Skin of body (tissue), 2 donors: ENCODE data around the gene MAPK1. TPM values are rescaled to one million over a fixed set of nuclear protein-coding genes. Genes with fewer than 3 reads are reported as not detected.
"Not testable (repeated sequence)": the region's sequence is repeated elsewhere in the genome, so short reads cannot be mapped to it uniquely, and the experiment has no call there.

Source experiments
- DNase-seq: peaks from one replicate; lab custom pipeline; 2025; lab: John Stamatoyannopoulos, UW
- total RNA-seq: library from RNA; depleted of rRNA; stranded (reverse); fragments of >200 nt; gene quantifications from one replicate; pipeline ENCODE4 v1.2.3, GENCODE V29; 2014

MAPK1 gene
- total RNA-seq, 1 donor from 2014 or later, result 43.0 TPM

DNA sequence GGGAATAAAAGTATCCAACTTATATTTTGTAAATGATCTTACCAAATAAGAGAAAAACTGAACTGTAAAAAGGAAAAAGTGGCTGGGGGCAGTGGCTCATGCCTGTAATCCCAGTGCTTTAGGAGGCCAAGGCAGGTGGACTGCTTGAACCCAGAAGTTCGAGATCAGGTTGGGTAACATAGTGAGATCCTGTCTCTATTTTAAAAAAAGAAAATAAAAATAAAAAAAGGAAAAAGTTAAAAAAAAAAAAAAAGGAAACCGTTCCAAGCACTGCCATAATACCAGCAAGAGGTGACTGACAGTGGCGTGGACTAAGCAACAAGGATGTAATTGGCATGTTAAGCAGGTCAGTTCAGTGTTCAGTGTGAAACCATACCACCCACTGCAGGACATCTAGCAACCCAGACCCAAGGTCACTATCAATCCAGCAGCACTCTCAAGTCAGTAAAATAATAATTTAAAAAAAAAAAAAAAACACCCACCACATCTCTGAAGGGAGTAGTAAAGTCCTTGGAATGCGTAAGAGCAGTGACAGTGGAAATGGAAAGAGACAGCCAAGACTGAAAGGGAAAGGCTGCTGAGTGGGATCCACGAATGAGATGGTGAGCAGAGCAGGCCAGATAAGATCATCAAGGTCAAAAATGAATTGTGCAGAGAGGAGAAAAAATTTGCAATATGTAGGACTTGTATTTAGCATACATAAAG lies 43.6 kb downstream of the MAPK1 start:
- no peak for DNase-seq

DNA sequence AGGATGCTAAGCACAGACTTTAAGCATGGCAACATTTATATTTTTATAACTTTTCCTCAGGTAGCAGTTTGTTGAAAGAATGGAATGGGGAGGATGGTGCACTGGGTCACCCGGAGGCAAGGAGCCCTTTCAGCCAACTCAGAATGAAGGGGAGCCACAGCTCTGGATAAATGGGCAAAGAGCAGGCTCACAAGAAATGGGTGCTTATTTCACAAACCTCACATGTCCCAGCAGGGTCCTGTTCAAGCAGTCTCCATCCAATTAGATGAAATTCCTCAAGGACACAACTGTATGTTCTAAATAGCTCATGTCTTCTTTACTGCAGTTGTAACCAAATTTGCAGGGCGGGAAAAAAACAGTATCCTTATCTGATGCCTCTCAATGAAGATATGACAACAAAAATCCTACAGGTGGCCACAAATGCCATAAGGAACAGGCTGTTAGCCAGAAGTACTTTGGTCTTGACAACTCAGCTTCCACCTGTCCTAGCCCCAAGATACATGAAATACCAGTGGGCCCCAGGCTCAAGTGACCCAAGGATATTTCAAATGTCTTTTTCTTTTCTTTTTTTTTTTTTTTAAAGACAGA lies 48.2 kb downstream of the MAPK1 start:
- no peak for DNase-seq

DNA sequence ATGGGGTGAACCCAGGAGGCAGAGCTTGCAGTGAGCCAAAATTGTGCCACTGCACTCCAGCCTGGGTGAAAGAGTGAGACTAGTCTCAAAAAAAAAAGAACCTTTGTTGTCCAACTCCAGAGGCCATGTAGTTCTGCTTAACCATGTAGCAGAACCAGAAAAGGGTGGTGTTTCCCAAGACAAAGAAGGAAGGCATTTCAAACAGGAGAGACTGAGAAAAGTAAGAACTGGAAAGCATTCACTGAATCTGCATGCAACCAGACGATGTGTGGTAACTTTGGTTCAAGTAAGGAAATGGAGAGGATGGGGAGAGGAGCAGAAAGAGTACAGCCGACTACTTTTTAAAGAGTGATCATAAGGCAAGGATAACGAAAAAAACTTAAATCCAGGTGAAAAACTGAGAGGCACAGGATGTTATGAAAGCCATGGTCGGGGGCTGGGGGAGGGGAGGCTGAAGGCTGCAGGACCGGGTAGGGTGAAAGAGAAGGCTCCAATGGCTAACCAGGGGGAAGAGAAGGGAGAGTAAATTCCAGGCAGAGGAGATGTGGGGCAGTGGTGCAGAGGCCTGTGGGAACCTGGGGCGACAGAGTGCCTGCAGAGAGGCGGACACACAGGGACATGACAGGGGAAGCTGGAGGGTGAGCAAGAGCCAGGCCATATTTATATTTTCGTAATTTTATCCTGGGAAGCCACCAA lies 48.8 kb downstream of the MAPK1 start:
- DNase-seq, result no peak

DNA sequence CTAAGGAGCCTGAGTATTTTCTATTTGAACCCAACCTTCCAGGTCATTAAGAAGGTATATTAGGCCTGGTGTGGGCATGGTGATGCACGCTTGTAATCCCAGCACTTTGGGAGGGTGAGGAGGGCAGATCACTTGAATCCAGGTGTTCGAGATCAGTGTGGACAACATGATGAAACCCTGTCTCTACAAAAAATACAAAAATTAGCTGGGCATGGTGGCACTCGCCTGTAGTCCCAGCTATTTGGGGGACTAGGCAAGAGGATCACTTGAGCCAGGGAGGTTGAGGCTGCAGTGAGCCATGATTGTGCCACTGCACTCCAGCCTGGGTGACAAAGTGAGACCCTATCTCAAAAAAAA lies 50.0 kb downstream of the MAPK1 start:
- not testable (repeated sequence) for DNase-seq

DNA sequence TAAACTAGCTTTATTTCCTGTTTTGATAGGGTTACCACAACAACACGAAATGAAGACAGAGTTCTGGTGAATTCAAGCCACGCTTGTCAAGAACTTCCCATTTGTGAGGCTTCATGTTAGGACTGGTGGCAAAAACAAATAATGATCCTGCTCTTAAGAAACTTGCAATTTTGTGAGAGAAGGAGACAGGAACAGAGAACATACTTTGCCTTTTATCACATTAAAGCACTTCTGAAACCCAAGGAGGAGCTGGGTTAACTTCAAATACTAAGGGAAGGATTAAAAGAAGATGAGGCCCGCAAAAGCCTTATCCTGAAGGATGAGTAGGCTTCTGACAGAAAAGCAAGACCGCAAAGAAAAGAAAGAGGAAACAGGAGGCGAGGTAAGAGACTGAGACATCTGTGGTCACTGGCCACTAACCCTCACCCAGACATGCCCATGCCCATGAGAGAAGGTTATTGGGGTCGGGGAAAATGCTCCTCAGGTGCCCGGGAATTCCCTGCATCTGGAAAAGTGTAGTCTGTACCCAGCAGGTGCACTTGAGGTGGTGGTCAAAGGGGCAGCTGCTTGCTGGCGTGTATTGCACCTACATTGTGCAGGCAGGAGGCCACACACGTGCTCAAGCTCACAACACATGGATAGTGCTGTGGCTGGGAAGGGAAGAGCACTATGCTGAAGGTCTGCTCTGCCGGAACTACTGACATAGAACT lies 50.5 kb downstream of the MAPK1 start:
- peak; percentile 95 for DNase-seq

DNA sequence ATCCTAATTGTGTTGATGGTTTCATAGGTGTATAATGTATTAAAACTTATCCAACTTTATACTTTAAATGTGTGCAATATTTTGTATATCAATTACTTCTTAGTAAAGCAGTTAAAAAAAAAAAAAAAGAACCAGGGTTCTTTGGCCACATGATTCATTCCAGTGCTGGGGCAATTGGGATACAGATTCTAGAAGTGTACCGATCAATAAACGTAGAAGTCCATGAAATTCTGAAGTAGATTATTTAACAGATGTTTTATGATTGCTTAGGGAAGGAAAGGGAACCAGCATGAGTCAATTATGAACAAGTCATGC lies 51.0 kb downstream of the MAPK1 start:
- no peak for DNase-seq

DNA sequence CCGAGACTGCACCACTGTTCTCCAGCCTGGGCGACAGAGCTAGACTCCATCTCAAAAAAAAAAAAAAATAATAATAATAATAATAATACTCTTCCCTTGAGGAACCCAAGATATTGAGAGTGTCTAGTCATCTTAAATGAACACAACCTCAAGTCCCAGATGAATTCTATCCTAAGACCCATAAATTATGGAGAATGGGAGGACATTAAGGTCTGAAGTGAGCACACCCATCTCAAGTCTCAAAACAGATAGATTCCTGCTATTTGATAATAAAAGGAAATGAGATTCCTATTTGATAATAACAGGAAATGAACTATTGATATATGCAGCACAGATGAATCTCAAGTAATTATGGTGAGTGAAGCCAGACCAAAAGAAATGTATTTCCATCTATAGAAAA lies 51.5 kb downstream of the MAPK1 start:
- DNase-seq, result no peak

DNA sequence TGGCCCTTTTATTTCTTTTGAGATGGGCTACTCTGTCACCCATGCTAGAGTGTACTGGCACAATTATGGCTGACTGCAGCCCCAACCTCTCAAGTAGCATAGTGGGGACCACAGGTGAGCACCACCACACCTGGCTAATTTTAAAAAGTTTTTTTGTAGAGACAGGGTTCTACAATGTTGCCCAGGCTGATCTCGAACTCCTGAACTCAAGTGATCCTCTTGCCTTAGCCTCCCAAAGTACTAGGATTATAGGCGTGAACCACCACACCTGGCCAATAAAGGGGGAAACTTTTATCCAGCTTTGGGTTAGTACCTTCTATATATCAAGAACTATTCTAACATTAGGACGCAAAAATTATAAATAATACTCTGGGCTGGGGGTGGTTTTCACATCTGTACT lies 52.1 kb downstream of the MAPK1 start:
- DNase-seq, result no peak

DNA sequence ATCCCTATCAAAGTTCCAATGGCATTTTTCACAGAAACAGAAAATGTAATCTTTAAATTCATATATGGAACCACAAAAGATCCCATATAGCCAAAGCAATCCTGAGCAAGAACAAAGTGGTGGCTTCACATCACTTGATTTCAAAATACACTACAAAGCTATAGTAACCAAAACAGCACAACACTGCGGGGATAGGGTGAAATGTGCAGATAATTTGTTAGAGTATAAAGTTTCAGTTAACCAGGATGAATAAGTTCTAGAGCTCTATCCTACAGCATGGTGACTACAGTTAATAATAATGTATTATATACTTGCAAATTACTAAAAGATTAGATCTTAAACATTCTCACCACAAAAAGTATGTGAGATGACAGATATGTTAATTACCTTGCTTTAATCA lies 55.5 kb downstream of the MAPK1 start:
- no peak for DNase-seq

DNA sequence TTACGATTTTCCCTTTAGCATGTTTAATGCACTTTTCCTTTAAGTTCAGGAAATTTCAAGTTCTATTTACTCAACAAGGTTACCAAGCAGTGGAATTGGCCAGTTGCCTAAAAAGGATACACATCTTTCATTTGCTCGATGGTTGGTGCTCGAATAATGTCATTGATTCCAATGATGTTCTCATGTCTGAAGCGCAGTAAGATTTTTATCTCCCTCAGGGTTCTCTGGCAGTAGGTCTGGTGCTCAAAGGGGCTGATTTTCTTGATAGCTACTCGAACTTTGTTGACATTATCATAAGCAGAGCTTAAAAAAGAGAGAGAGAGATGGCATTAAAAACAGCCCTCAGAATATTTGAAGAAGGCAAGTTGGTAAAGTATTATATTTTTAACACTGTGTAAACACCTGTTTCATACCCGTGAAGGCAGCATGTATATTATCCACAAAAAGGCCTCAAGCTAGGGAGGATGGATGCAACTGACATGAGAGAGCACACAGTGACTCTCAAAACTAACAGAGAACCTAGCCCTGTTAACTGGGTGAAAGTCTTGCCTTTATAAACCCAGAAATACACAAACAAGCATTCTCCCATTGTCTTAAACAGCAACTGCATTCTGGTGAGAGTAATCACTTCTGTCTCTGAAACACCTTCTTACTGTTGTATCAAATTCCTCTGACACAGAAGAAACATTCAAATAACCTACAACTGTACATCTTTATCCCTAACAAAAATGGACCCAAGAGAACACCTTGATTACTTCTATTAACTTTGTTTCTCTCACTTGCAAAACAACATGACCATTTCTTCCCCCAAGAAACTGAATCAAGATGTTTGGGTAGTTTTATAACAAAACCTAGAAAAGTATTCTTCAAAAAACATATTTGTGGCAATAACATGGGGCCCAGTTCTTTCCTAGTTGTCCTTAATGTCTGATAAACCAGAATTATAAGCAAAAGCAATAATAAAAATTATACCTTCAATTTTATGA lies 59.6 kb downstream of the MAPK1 start:
- peak; percentile 29 for DNase-seq

DNA sequence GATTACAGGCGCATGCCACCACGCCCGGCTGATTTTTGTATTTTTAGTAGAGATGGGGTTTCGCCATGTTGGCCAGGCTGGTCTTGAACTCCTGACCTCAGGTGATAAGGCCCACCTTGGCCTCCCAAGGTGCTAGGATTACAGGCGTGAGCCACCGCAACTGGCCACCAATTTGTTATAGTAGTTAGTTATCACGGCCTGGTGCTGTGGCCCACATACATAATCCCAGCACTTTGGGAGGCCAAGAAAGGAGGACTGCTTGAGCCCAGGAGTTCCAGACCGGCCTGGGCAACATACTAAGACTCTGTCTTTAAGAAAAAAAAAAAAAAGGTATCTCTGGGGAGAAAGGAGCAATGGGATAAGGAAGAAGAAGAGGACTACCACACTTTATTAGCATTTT lies 62.1 kb downstream of the MAPK1 start:
- DNase-seq, result not testable (repeated sequence)

DNA sequence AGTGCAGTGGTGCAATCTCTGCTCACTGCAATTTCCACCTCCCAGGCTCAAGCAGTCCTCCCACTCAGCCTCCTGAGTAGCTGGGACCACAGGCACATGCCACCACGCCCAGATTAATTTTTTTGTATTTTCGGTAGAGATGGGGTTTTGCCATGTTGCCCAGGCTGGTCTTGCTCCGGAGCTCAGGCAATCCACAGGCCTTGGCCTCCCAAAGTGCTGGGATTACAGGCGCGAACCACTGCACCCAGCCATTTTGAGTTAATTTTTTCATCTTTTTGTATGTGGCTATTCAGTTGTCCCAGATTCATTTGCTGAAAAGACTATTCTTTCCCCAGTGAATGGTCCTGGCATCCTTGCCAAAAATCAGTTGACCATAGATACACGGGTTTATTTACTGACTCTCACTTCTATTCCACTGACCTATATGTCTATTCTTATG lies 63.6 kb downstream of the MAPK1 start:
- no peak for DNase-seq

DNA sequence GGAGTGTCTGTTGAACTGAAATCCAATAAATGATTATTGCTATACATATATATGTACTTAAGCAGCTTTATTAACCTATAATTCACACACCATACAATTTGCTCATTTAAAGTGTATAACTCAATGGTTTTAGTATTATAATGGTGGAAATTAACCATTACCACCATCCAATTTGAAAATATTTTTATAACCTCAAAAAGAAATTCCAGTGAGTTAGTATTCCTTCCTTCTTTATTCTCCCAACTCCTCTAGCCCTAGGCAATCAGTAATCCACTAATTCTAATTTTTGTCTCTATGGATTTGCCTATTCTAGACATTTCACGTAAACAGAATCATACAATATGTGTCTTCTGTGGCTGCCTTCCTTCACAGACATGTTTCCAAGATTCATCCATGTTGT lies 64.8 kb downstream of the MAPK1 start:
- DNase-seq, result no peak

DNA sequence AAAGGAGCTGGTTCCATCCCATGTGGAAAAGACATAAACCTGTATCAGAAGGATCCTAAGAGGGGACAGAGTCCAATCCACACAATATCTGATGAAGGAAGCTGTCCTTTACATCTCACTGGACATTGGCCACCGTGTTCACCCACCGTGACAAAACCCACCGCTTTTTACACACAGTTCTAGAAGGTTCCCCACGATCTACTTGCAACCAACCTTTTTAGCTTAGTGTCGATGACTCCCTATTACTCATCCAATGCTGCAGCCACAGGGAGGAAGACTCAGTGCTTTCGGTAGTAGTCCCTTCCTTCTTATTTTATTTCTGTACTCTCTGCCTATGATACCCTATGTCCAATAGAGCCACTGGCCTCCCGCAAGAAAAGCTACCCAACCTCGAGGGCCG lies 65.4 kb downstream of the MAPK1 start:
- no peak for DNase-seq

DNA sequence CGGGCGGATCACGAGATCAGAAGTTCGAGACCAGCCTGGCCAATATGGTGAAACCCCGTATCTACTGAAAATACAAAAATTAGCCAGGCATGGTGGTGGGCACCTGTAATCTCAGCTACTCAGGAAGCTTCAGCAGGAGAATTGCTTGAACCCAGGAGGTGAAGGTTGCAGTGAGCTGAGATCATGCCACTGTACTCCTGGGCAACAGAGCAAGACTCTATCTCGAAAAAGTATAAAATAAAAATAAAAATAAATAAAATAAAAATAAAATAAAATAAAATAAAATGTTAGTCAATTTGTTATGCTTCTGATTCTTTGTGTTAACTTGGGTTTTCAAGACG lies 66.2 kb downstream of the MAPK1 start:
- DNase-seq, result not testable (repeated sequence)

DNA sequence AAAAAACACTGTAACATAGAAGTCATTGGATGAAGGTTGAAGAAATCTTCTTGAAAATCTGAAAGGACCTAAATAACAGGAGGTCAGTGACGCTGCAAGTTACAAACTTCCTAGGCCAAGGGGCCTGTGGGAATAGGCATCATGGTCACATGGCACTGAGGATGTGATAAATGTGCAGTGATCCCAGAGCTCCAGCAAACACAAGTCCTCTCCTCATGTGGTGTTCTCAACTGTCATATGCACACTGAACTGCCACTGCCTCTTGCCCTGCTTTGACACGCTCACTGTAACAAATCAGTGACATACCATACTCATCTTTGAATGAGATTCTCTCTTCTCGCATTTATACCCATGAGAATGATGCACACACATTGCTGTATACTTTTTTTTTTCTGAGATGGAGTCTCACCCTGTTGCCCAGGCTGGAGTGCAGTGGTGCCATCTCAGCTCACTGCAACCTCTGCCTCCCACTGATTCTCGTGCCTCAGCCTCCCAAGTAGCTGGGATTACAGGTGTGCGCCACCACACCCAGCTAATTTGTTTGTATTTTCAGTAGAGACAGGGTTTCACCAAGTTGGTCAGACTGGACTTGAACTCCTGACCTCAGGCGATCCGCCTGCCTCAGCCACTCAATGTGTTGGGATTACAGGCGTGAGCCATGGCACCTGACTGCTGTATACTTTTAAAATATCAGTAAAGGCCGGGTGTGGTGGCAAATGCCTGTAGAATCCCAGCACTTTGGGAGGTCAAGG lies 66.7 kb downstream of the MAPK1 start:
- DNase-seq, result no peak

DNA sequence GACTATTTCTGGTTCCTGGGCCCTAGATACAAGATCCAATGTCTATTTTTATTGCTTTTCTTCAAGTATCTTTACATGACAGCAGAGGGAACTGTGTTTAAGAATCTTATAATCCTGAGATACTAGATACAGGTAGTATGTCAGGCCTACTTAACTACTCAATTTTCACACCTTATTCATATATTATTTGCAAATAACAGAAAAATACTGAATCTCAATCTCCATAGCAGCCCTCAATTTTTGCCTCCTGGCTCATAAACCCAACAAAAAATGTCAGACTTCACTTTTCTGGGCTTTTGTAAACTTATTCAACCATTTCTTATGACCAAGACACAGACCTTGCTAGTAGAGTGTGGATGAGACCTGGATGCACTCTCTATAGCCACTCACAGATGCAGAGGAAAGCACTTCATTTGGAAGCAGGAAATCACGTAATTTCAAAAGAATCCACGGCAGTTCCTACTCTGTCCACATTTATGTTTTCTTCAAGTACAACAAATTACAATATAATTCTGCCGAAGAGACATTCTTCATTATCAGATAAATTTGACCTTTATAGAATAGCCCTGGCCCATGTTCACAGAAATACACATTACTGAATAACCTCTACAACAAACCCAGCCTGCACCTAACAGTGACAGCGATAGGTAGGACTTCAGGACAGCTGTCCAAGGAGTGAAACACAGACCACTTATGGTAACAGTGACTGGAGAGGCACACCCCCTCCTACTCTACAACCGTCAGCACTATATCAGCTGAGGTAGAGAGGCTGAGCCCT lies 69.8 kb downstream of the MAPK1 start:
- peak; percentile 46 for DNase-seq

DNA sequence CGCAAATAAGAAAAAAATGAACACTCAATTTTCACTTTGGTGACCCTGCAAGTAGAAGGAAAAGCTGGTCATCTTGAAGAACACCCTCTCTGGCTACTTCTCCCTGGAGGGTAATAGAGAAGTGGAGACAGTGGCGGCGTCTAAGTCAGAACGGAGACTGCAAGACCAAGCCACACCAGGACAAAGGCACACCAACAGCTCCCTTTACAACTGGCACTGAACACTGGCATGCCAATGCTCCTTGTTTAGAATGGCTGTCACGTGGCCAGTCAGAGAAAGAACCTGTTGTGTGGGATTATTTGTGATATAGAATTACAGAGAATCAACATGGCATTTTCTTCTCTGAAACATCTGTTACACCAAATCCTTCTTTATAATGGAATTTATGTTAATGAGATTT lies 70.6 kb downstream of the MAPK1 start:
- no peak for DNase-seq

DNA sequence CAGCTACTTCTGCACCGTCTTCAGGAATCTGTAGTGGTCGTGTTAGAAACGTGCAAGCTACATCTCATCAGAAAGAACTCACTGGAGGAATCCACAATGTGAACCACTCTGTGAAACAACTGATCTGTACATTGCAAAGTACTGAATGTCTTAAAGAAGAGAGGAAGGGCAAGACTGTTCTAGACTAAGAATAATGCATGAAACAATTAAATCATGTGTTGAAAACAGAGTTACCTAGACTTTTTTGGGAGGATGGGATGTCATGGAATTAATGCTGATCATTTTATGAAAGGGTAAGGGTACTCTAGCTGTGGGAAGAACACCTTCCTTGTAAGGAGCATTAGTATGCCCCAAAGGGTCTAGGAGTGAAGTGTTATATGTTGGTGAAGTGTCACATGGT lies 71.2 kb downstream of the MAPK1 start:
- no peak for DNase-seq

DNA sequence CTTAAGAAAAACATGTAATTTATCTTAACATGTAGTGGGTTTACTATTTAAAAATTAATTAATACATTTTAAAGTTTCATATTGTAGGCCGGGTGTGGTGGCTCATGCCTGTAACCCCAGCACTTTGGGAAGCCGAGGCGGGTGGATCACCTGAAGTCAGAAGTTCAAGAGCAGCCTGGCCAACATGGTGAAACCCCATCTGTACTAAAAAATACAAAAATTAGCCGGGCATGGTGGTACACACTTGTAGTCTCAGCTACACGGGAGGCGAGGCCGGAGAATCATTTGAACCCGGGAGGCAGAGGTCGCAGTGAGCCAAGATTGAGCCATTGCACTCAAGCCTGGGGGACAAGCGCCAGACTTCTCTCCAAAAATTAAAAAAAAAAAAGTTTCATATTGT lies 73.7 kb downstream of the MAPK1 start:
- DNase-seq, result not testable (repeated sequence)
